Peyer's patch (tissue), 4 donors: ENCODE measurements around the gene OSTN. TPM values are rescaled to one million over a fixed set of nuclear protein-coding genes. Genes with fewer than 3 reads are reported as not detected.

Source experiments
- DNase-seq, 3 donors: peaks; one replicate each; pipeline ENCODE4 v3.0.0-alpha.2; 2017 to 2019
- H3K27ac ChIP-seq, 4 donors: fragments of 200-600 bp; sonication (generic); one replicate each; pipeline ENCODE4 v1.5.1; 2016 to 2019
- H3K27me3 ChIP-seq, 2 donors: fragments of 200-600 bp; sonication (generic); one replicate each; pipeline ENCODE4 v1.5.1; 2019
- H3K36me3 ChIP-seq, 3 donors: fragments of 200-600 bp; sonication (generic); one replicate each; pipeline ENCODE4 v1.5.1; 2016 to 2019
- H3K4me1 ChIP-seq, 4 donors: fragments of 200-600 bp; sonication (generic); one replicate each; pipeline ENCODE4 v1.5.1; 2016 to 2019
- H3K4me3 ChIP-seq, 4 donors: fragments of 200-600 bp; sonication (generic); 1 replicate in 3 of 4; 2 replicates in 1 of 4; pipeline ENCODE4 v1.5.1; 2016 to 2019; ENCODE audit warnings: mild to moderate bottlenecking in 1 of 4
- H3K9me3 ChIP-seq, 4 donors: fragments of 200-600 bp; sonication (generic); one replicate each; pipeline ENCODE4 v1.5.1; 2016 to 2019; ENCODE audit warnings: mild to moderate bottlenecking in 1 of 4
- POLR2A ChIP-seq, 2 donors: fragments of 450-650 bp; IDR thresholded peaks; one replicate each; pipeline ENCODE4 v1.5.1; 2017; ENCODE audit warnings: antibody characterized with exemption in 2 of 2, mild to moderate bottlenecking in 2 of 2, moderate library complexity in 2 of 2
- total RNA-seq, 4 donors: library from RNA; depleted of rRNA; stranded (reverse); fragments of >200 nt; gene quantifications; one replicate each; pipeline ENCODE4 v1.1.0, GENCODE V29; 2016
- TF ChIP-seq, protein P1 (sequence below), 6 experiments: fragments of 450-650 bp in 4 of 6; fragments of 200-600 bp in 2 of 6; sonication (generic) in 1 of 6; IDR thresholded peaks; one replicate each; pipeline ENCODE4 v1.5.1; 2017 to 2019; ENCODE audit warnings: antibody characterized with exemption in 6 of 6, mild to moderate bottlenecking in 3 of 6, moderate library complexity in 1 of 6

The OSTN gene
- total RNA-seq, 4 donors from 2014 or later, result not detected

DNA sequence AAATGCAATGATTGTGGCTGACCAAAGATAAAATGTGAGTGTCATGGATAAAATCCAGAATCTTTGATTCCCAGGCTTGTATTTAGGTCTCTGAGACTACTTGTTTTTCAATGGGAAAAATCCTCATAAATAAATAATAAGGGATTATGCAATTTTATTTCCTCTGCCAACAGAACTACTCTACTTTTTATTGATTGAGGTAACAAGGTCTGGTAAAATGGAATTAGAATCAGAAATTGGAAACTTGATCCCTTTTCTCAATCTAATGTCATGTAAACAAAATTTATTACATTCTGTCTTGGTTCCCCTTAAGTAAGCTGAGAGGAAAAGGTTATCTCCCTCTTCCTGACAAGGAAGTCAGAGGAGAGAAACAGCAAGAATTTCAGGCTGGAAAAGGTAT lies 81.8 kb downstream of the OSTN start:
- H3K4me1 ChIP-seq, result peaks cover 0 to 4% (median 0%) of the 10 kb centered on the region in 4 donors
- no peak overlapping the region for H3K4me3 ChIP-seq
- H3K9me3 ChIP-seq, result no peaks in the 10 kb centered on the region
- H3K27ac ChIP-seq, result no peak overlapping the region
- DNase-seq, result no peak
- H3K36me3 ChIP-seq, result no peaks in the 10 kb centered on the region
- TF ChIP-seq POLR2A (IDR thresholded peaks at IDR 0.05), result no peak
- TF ChIP-seq, protein P1, sequence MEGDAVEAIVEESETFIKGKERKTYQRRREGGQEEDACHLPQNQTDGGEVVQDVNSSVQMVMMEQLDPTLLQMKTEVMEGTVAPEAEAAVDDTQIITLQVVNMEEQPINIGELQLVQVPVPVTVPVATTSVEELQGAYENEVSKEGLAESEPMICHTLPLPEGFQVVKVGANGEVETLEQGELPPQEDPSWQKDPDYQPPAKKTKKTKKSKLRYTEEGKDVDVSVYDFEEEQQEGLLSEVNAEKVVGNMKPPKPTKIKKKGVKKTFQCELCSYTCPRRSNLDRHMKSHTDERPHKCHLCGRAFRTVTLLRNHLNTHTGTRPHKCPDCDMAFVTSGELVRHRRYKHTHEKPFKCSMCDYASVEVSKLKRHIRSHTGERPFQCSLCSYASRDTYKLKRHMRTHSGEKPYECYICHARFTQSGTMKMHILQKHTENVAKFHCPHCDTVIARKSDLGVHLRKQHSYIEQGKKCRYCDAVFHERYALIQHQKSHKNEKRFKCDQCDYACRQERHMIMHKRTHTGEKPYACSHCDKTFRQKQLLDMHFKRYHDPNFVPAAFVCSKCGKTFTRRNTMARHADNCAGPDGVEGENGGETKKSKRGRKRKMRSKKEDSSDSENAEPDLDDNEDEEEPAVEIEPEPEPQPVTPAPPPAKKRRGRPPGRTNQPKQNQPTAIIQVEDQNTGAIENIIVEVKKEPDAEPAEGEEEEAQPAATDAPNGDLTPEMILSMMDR (IDR thresholded peaks at IDR 0.05), result no peak
- H3K27me3 ChIP-seq, result no peaks in the 10 kb centered on the region

DNA sequence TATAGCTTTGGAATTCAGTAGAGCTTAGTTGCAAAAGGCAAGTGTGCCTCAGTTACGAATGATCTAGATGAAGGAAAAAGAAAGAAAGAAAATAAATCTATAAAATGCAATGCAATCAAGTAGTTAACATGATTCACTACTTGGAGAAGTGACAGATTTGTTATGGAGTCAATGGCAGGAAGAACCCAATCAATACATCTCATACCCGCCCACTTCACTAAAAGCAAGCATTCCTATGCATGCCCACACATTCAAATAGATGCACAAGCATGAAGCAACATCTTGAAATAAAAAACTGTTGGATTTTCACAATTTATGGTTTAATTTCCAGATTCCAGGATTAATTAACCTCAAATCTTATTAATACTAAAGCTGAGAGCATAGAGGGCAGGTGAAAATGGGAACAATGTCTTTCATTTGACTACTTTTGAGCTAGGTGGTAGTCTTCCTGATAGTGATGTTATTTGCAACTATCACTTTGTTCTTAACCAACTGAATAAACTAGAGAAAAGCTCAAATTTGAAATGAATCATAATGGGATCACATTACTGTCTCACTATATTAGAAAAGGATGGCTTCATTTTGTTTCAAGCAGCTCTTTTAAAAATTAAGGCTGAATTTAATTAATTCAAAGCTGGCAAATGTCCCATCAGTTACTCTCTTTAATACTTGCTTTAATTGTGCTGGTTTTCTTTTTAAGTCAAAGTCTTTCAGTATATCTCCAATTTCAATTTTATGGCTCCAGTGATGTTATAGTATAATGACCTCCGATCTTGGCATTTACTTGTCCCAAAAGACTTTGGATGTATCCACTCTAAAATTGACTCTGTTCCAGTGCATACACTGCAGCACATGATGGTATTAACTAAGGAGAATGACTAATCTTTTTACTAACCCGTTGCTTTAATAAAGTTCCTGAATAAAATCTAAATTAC lies 83.5 kb downstream of the OSTN start:
- no peaks in the 10 kb centered on the region for H3K27me3 ChIP-seq
- no peaks in the 10 kb centered on the region for H3K36me3 ChIP-seq
- DNase-seq, result no peak
- peaks cover 0 to 4% (median 0%) of the 10 kb centered on the region in 4 donors for H3K4me1 ChIP-seq
- H3K27ac ChIP-seq, result no peak overlapping the region
- H3K9me3 ChIP-seq, result no peaks in the 10 kb centered on the region
- TF ChIP-seq, protein P1 (IDR thresholded peaks at IDR 0.05), result no peak
- TF ChIP-seq POLR2A (IDR thresholded peaks at IDR 0.05), result no peak
- no peak overlapping the region for H3K4me3 ChIP-seq

DNA sequence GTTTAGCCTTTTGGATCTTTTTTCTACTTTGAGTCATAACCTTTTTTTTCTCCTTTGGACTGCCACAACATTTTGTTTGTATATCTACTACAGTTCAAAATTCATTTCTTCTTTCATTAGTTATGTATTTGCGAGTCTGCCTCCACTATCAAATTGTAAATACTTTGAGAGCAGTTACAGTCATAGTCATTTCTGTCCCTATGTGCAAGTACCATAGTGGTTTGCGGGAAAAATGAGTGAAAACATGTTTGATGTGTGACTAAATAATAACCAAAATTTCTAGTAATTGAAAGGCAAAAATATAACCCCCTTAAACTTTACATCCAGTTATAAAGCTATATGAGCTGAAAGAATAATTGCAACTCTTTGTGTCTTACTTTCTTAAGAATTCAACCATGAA lies 84.4 kb downstream of the OSTN start:
- DNase-seq, result no peak
- no peaks in the 10 kb centered on the region for H3K27me3 ChIP-seq
- peaks cover 0 to 4% (median 0%) of the 10 kb centered on the region in 4 donors for H3K4me1 ChIP-seq
- no peak overlapping the region for H3K27ac ChIP-seq
- no peaks in the 10 kb centered on the region for H3K9me3 ChIP-seq
- H3K36me3 ChIP-seq, result no peaks in the 10 kb centered on the region
- no peak overlapping the region for H3K4me3 ChIP-seq
- TF ChIP-seq, protein P1 (IDR thresholded peaks at IDR 0.05), result no peak
- no peak for TF ChIP-seq POLR2A (IDR thresholded peaks at IDR 0.05)

DNA sequence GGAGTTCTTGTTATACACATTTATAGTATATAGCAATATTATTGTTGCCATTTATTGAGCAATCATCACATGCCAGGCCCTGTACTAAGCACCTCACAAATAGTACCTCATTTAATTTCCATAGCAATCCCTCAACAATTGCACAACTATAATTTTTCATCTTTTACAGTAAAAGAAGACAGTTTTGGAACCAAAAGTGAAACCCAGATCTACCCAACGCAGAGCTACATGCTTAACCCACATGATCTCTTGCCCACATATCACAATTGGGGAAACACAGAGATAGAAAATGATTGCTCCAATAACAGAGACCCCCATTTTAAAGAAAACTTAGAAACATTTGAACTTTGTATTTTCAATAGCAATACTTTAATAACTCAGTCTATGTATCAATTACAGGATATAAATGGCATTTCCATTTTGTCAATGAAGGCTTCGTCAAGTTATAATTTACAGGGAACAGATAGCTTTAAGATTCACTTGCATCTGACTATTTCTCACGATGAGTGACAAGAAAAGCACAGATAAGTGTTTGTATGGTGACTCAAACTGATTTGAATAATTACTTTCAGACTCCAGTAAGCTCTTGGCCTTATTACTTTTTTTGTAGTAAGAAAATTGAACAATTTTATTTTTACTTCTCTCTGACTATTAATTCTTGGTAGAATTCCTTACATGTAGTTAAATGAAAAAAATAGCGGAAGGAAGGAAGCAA lies 91.4 kb downstream of the OSTN start:
- no peak for DNase-seq
- H3K27ac ChIP-seq, result peak overlapping the region in 2 of 4 donors; percentile 61 to 68
- no peak for TF ChIP-seq POLR2A (IDR thresholded peaks at IDR 0.05)
- TF ChIP-seq, protein P1 (IDR thresholded peaks at IDR 0.05), result no peak
- H3K9me3 ChIP-seq, result no peaks in the 10 kb centered on the region
- no peaks in the 10 kb centered on the region for H3K4me1 ChIP-seq
- no peak overlapping the region for H3K4me3 ChIP-seq
- no peaks in the 10 kb centered on the region for H3K27me3 ChIP-seq
- H3K36me3 ChIP-seq, result no peaks in the 10 kb centered on the region

DNA sequence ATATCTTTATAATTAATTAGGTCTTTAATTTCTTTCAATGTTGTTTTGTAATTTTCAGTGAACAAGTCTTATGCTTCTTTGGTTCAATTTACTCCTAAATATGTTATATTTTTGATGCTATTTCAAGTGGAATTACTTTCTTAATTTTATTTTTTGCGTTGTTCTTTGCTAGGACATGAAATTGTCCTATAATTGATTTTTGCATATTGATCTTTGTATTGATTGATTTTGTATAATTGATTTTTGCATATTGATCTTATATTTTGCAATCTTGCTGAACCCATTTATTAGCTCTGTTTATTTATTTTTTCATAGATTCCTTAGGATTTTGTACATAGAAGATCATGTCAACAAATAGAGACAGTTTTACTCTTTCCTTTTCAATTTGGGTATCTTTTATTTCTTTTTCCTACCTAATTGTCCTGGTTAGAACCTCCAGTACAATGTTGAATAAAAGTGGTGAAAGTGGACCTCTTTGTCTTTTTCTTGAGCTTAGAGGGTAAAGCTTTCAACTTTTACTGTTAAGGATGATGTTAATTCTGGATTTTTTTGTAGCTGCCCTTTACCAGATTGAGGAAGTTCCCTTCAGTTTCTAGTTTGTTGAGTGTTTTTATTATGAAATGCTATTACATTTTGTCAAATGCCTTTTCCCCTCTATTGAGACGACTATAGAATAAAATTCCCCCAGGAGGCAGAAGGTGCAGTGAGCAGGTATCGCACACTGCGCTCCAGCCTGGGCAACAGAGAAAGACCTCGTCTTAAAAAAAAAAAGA lies 93.4 kb downstream of the OSTN start:
- peaks cover 0 to 9% (median 0%) of the 10 kb centered on the region in 4 donors for H3K4me1 ChIP-seq
- TF ChIP-seq, protein P1 (IDR thresholded peaks at IDR 0.05), result no peak
- TF ChIP-seq POLR2A (IDR thresholded peaks at IDR 0.05), result no peak
- peak overlapping the region in 1 of 4 donors; percentile 36 for H3K27ac ChIP-seq
- H3K4me3 ChIP-seq, result no peak overlapping the region
- no peaks in the 10 kb centered on the region for H3K9me3 ChIP-seq
- H3K36me3 ChIP-seq, result no peaks in the 10 kb centered on the region
- DNase-seq, result no peak
- no peaks in the 10 kb centered on the region for H3K27me3 ChIP-seq
